Measurements from ENCODE around the gene SRBD1. TPM values are rescaled to one million over a fixed set of nuclear protein-coding genes. Genes with fewer than 3 reads are reported as not detected.

SRBD1 gene
- total and polyA plus RNA-seq, 2 donors (not counting 1 experiment from before 2014, with no cell fraction given), result 9.6 to 18.7 TPM

- no peaks in the 10 kb centered on the region for H3K4me1 ChIP-seq (ENCODE audit: control insufficient read depth, extremely low read depth, insufficient read depth, low read length)
- H3K27me3 ChIP-seq (ENCODE audit: control insufficient read depth, insufficient read depth, low read length), result no peaks in the 10 kb centered on the region
- H3K4me3 ChIP-seq (replicated peaks in 1 of 4; ENCODE audit: control extremely low read depth in 1 of 4, insufficient read depth in 1 of 4, low read depth in 3 of 4, low read length in 4 of 4), result no peak overlapping the region
- no peaks in the 10 kb centered on the region for H4K20me1 ChIP-seq (ENCODE audit: control insufficient read depth, extremely low read depth, insufficient read depth, low read length)
- H3K27ac ChIP-seq (ENCODE audit: insufficient read depth, low read length), result no peak overlapping the region
- H3K79me2 ChIP-seq (ENCODE audit: control insufficient read depth, insufficient read depth, low read length), result no peaks in the 10 kb centered on the region
- H3K4me2 ChIP-seq (ENCODE audit: extremely low read depth, insufficient read depth, low read length), result no peak overlapping the region
- no peak for DNase-seq (ENCODE audit: low read depth in 2 of 2)
- TF ChIP-seq EZH2 (IDR thresholded peaks at IDR 0.05; ENCODE audit: low read length, missing control alignments) (no peak), CTCF (conservative IDR thresholded peaks at IDR 0.05 in 1 of 2, IDR thresholded peaks at IDR 0.05 in 1 of 2; ENCODE audit: low read depth in 1 of 2, low read length in 2 of 2) (no peak)
- no peaks in the 10 kb centered on the region for H3K36me3 ChIP-seq (ENCODE audit: control insufficient read depth, insufficient read depth, low read length)
- no peak overlapping the region for H2AFZ ChIP-seq (ENCODE audit: low read length)
- H3K9me3 ChIP-seq (ENCODE audit: control insufficient read depth, insufficient read depth, low read depth, low read length), result no peaks in the 10 kb centered on the region
- no peak overlapping the region for H3K9ac ChIP-seq (ENCODE audit: insufficient read depth, low read length)
Observed at GRCh38 chr2:45518546-45518945, 92.5 kb downstream of the SRBD1 start.

GRCh38 chr2:45510701-45511420, 100.2 kb downstream of the SRBD1 start:
- no peak overlapping the region for H3K27ac ChIP-seq (ENCODE audit: insufficient read depth, low read length)
- no peaks in the 10 kb centered on the region for H3K9me3 ChIP-seq (ENCODE audit: control insufficient read depth, insufficient read depth, low read depth, low read length)
- no peak overlapping the region for H3K9ac ChIP-seq (ENCODE audit: insufficient read depth, low read length)
- H3K27me3 ChIP-seq (ENCODE audit: control insufficient read depth, insufficient read depth, low read length), result no peaks in the 10 kb centered on the region
- TF ChIP-seq EZH2 (IDR thresholded peaks at IDR 0.05; ENCODE audit: low read length, missing control alignments), result no peak
- TF ChIP-seq CTCF (conservative IDR thresholded peaks at IDR 0.05 in 1 of 2, IDR thresholded peaks at IDR 0.05 in 1 of 2; ENCODE audit: low read depth in 1 of 2, low read length in 2 of 2), result no peak
- H4K20me1 ChIP-seq (ENCODE audit: control insufficient read depth, extremely low read depth, insufficient read depth, low read length), result no peaks in the 10 kb centered on the region
- no peaks in the 10 kb centered on the region for H3K36me3 ChIP-seq (ENCODE audit: control insufficient read depth, insufficient read depth, low read length)
- no peak overlapping the region for H3K4me2 ChIP-seq (ENCODE audit: extremely low read depth, insufficient read depth, low read length)
- no peaks in the 10 kb centered on the region for H3K79me2 ChIP-seq (ENCODE audit: control insufficient read depth, insufficient read depth, low read length)
- DNase-seq (ENCODE audit: low read depth in 2 of 2), result no peak
- H3K4me1 ChIP-seq (ENCODE audit: control insufficient read depth, extremely low read depth, insufficient read depth, low read length), result no peaks in the 10 kb centered on the region
- no peak overlapping the region for H2AFZ ChIP-seq (ENCODE audit: low read length)
- no peak overlapping the region for H3K4me3 ChIP-seq (replicated peaks in 1 of 4; ENCODE audit: control extremely low read depth in 1 of 4, insufficient read depth in 1 of 4, low read depth in 3 of 4, low read length in 4 of 4)

- Histone ChIP-seq H3K9me3 (ENCODE audit: control insufficient read depth, insufficient read depth, low read depth, low read length) (no peaks in the 10 kb centered on the region), H3K4me2 (ENCODE audit: extremely low read depth, insufficient read depth, low read length) (no peak overlapping the region), H3K4me1 (ENCODE audit: control insufficient read depth, extremely low read depth, insufficient read depth, low read length) (no peaks in the 10 kb centered on the region), H2AFZ (ENCODE audit: low read length) (no peak overlapping the region), H4K20me1 (ENCODE audit: control insufficient read depth, extremely low read depth, insufficient read depth, low read length) (no peaks in the 10 kb centered on the region), H3K79me2 (ENCODE audit: control insufficient read depth, insufficient read depth, low read length) (no peaks in the 10 kb centered on the region), H3K27ac (ENCODE audit: insufficient read depth, low read length) (no peak overlapping the region), H3K27me3 (ENCODE audit: control insufficient read depth, insufficient read depth, low read length) (no peaks in the 10 kb centered on the region), H3K9ac (ENCODE audit: insufficient read depth, low read length) (no peak overlapping the region), H3K36me3 (ENCODE audit: control insufficient read depth, insufficient read depth, low read length) (no peaks in the 10 kb centered on the region), H3K4me3 (replicated peaks in 1 of 4; ENCODE audit: control extremely low read depth in 1 of 4, insufficient read depth in 1 of 4, low read depth in 3 of 4, low read length in 4 of 4) (no peak overlapping the region)
- TF ChIP-seq EZH2 (IDR thresholded peaks at IDR 0.05; ENCODE audit: low read length, missing control alignments) (no peak), CTCF (conservative IDR thresholded peaks at IDR 0.05 in 1 of 2, IDR thresholded peaks at IDR 0.05 in 1 of 2; ENCODE audit: low read depth in 1 of 2, low read length in 2 of 2) (no peak)
- no peak for DNase-seq (ENCODE audit: low read depth in 2 of 2)
Observed at GRCh38 chr2:45506756-45507155, 104.3 kb downstream of the SRBD1 start.

All from fibroblast of lung (primary cell).